Smooth muscle cell (in vitro differentiated cells): ENCODE data around the gene PRR35. TPM values are rescaled to one million over a fixed set of nuclear protein-coding genes. Genes with fewer than 3 reads are reported as not detected.

ENCODE experiments used
- DNase-seq: peaks from one replicate; lab custom pipeline; 2025; ENCODE audit not compliant: unreplicated experiment; lab: John Stamatoyannopoulos, UW
- H2AFZ ChIP-seq: fragments of 200-600 bp; sonication (generic); 2 replicates; pipeline ENCODE4 v1.6.0; 2016; ENCODE audit warnings: antibody characterized with exemption, low read depth, mild to moderate bottlenecking
- H3F3A ChIP-seq: fragments of 200-600 bp; sonication (generic); 2 replicates; pipeline ENCODE4 v1.6.0; 2017; ENCODE audit warnings: antibody characterized with exemption, low read depth
- H3K27ac ChIP-seq: fragments of 200-600 bp; sonication (generic); 2 replicates; pipeline ENCODE4 v1.5.1; 2016; ENCODE audit warnings: low read depth, mild to moderate bottlenecking
- H3K27me3 ChIP-seq: fragments of 200-600 bp; sonication (generic); 2 replicates; pipeline ENCODE4 v1.6.1; 2016; ENCODE audit warnings: low read depth, mild to moderate bottlenecking
- H3K36me3 ChIP-seq: fragments of 200-600 bp; sonication (generic); 2 replicates; pipeline ENCODE4 v1.5.1; 2016; ENCODE audit warnings: low read depth
- H3K4me1 ChIP-seq: fragments of 200-600 bp; sonication (generic); 2 replicates; pipeline ENCODE4 v1.5.1; 2016; ENCODE audit warnings: low read depth
- H3K4me2 ChIP-seq: fragments of 200-600 bp; sonication (generic); 2 replicates; pipeline ENCODE4 v1.6.0; 2016; ENCODE audit warnings: mild to moderate bottlenecking
- H3K4me3 ChIP-seq: fragments of 200-600 bp; sonication (generic); 2 replicates; pipeline ENCODE4 v1.5.1; 2016; ENCODE audit warnings: mild to moderate bottlenecking
- H3K79me2 ChIP-seq: fragments of 200-600 bp; sonication (generic); 2 replicates; pipeline ENCODE4 v1.6.0; 2016; ENCODE audit warnings: low read depth, mild to moderate bottlenecking
- H3K9ac ChIP-seq: fragments of 200-600 bp; sonication (generic); 2 replicates; pipeline ENCODE4 v1.6.0; 2016; ENCODE audit warnings: low read depth
- H3K9me3 ChIP-seq: fragments of 200-600 bp; sonication (generic); replicated peaks from 2 replicates; pipeline ENCODE4 v1.5.1; 2016; ENCODE audit warnings: low read depth
- H4K20me1 ChIP-seq: fragments of 200-600 bp; sonication (generic); 2 replicates; pipeline ENCODE4 v1.6.0; 2016; ENCODE audit warnings: low read depth
- CTCF ChIP-seq: fragments of 200-600 bp; sonication (generic); IDR thresholded peaks from 2 replicates; pipeline ENCODE4 v1.5.1; 2017; ENCODE audit warnings: borderline replicate concordance, mild to moderate bottlenecking, antibody characterized with exemption; ENCODE audit not compliant: insufficient read depth, poor library complexity, severe bottlenecking
- WGBS: methylation state at CpG from one replicate; pipeline ENCODE4 v1.1.7; 2016; ENCODE audit warnings: low lambda C conversion rate; 5-methylcytosine and 5-hydroxymethylcytosine counted together
- polyA plus RNA-seq: library from polyadenylated mRNA; unstranded; fragments of >200 nt; fragmentation: Nextera tagmentation; extraction: Ambion mirVana; gene quantifications from 2 replicates; pipeline ENCODE4 v1.2.1, GENCODE V29; 2016
- total RNA-seq: library from RNA; depleted of rRNA; stranded (reverse); fragments of >200 nt; gene quantifications from 2 replicates; pipeline ENCODE4 v1.2.3, GENCODE V29; 2014

PRR35 gene
- total and polyA plus RNA-seq, 2 experiments from 2014 or later: not detected

GRCh38 chr16:527015-527903, 32.9 kb upstream of the PRR35 start, which contains the start of gene CAPN15:
TSS of gene CAPN15 (plus strand) at chr16:527712. CDS start at chr16:546839, 19,127 bp downstream.
- H3K27ac ChIP-seq: peak within 1 kb of the TSS; percentile 99
- H3K79me2 ChIP-seq: peaks cover 46% of the 10 kb centered on the region
- peak within 1 kb of the TSS; percentile 100 for H3K4me2 ChIP-seq
- no peaks in the 10 kb centered on the region for H3K9me3 ChIP-seq
- H3K36me3 ChIP-seq: no peaks in the 10 kb centered on the region
- H3K4me1 ChIP-seq: peaks cover 27% of the 10 kb centered on the region
- H3K27me3 ChIP-seq: no peaks in the 10 kb centered on the region
- peak within 1 kb of the TSS; percentile 95 for H3K9ac ChIP-seq
- peak; percentile 87 for DNase-seq
- under 1% methylated on average over 74 of the region's 129 CpGs for WGBS
- peaks cover 69% of the 10 kb centered on the region for H4K20me1 ChIP-seq
- peaks cover 3% of the 10 kb centered on the region for H3F3A ChIP-seq
- peak within 1 kb of the TSS; percentile 16 for H2AFZ ChIP-seq
- peak within 1 kb of the TSS; percentile 78 for H3K4me3 ChIP-seq
- TF ChIP-seq CTCF: peak; percentile 6

- H2AFZ ChIP-seq: no peak overlapping the region
Measured at GRCh38 chr16:528111-529011, 31.8 kb upstream of the PRR35 start.

GRCh38 chr16:529012-529575, 31.1 kb upstream of the PRR35 start:
- H3K27me3 ChIP-seq: no peaks in the 10 kb centered on the region
- DNase-seq: no peak
- H3K4me1 ChIP-seq: peaks cover 27% of the 10 kb centered on the region
- peak overlapping the region; percentile 100 for H3K4me2 ChIP-seq
- no peak for TF ChIP-seq CTCF
- H3K9me3 ChIP-seq: no peaks in the 10 kb centered on the region
- no peaks in the 10 kb centered on the region for H3K36me3 ChIP-seq
- peaks cover 3% of the 10 kb centered on the region for H3F3A ChIP-seq
- H3K9ac ChIP-seq: no peak overlapping the region
- 80% methylated on average over 12 of the region's 12 CpGs for WGBS
- H3K27ac ChIP-seq: peak overlapping the region; percentile 77
- peaks cover 76% of the 10 kb centered on the region for H4K20me1 ChIP-seq
- no peak overlapping the region for H2AFZ ChIP-seq
- H3K79me2 ChIP-seq: peaks cover 64% of the 10 kb centered on the region
- peak overlapping the region; percentile 77 for H3K4me3 ChIP-seq

More at GRCh38 chr16:528111-529011, 31.8 kb upstream of the PRR35 start:
- H3K4me1 ChIP-seq: peaks cover 27% of the 10 kb centered on the region
- peak overlapping the region; percentile 77 for H3K4me3 ChIP-seq
- peak; percentile 18 for DNase-seq
- H3K27me3 ChIP-seq: no peaks in the 10 kb centered on the region
- TF ChIP-seq CTCF: no peak
- H4K20me1 ChIP-seq: peaks cover 76% of the 10 kb centered on the region
- no peaks in the 10 kb centered on the region for H3K9me3 ChIP-seq
- peak overlapping the region; percentile 74 for H3K9ac ChIP-seq
- peaks cover 57% of the 10 kb centered on the region for H3K79me2 ChIP-seq
- WGBS: 7% methylated on average over 35 of the region's 55 CpGs
- peaks cover 3% of the 10 kb centered on the region for H3F3A ChIP-seq
- peak overlapping the region; percentile 77 for H3K27ac ChIP-seq
- H3K36me3 ChIP-seq: no peaks in the 10 kb centered on the region
- H3K4me2 ChIP-seq: peak overlapping the region; percentile 100
